Muscle layer of duodenum (tissue), 2 donors: ENCODE data around the gene MAP3K4.
A peak's percentile ranks its signal among the peaks of the same experiment; 100 is the strongest.

ENCODE experiments used
- H3K27ac ChIP-seq: one replicate; pipeline ENCODE4 v1.7.0; 2013; ENCODE audit warnings: mild to moderate bottlenecking, low read length
- H3K27me3 ChIP-seq: one replicate; pipeline ENCODE4 v1.7.0; 2013; ENCODE audit warnings: low read depth, mild to moderate bottlenecking, control low read depth, low read length
- H3K36me3 ChIP-seq, 2 donors: one replicate each; pipeline ENCODE4 v1.7.0; 2013; ENCODE audit warnings: low read length in 2 of 2, control low read depth in 1 of 2, mild to moderate bottlenecking in 1 of 2; ENCODE audit not compliant: insufficient read depth in 2 of 2, control insufficient read depth in 1 of 2
- H3K4me1 ChIP-seq, 2 donors: one replicate each; pipeline ENCODE4 v1.7.0; 2013; ENCODE audit warnings: low read length in 2 of 2, mild to moderate bottlenecking in 2 of 2, control low read depth in 1 of 2, moderate library complexity in 1 of 2; ENCODE audit not compliant: insufficient read depth in 2 of 2, control insufficient read depth in 1 of 2
- H3K4me3 ChIP-seq, 2 donors: one replicate each; pipeline ENCODE4 v1.7.0; 2013; ENCODE audit warnings: low read length in 2 of 2, low read depth in 1 of 2, mild to moderate bottlenecking in 1 of 2
- H3K9me3 ChIP-seq, 2 donors: one replicate each; pipeline ENCODE4 v1.7.0; 2013; ENCODE audit warnings: low read length in 2 of 2, control low read depth in 1 of 2, mild to moderate bottlenecking in 1 of 2; ENCODE audit not compliant: control insufficient read depth in 1 of 2
- donor health status: healthy.

MAP3K4 gene

DNA sequence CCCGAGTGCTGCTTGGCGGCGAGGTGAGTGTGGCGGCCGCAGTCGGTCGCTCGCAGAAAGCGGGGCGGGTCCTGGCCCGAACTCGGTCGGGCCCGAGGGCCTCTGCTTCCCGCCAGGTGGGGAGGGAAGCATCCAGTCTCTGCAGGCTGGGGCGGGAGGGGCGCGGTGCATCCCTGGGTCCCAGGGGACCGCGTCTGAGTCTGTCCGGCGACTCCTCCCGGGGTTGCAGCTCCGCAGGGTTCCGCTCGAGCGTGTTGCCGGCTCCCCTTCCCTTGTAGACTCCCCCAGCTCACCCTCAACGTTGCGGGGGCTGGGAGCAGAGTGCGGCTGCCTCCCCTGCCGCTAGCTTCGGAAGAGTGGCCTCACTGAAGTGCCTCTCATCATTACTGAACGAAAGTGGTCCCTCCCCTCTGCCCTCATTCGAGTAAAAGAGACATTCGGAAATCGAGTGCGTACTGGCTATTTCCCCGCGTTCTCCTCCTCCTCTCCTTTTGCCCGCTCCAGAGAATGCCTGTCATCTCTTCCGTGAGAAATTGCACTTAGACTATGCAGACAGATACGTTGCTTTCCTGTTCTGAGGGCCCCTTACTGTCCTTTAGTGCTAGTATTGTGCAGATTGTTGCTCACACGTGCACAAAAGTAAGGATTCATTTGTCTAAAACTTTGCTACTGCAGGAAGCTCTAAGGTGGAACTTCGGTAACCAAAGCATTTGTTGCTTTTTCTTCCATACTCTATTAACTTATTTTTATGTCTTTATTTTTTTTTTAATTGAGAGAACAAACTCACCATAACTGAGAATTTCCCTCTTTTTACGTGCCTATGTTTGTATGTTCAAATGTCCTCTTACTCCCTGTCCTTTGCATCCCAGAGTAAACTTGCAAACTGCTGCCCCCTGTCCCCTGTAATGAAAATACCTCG lies 751 bp downstream of the MAP3K4 start:
- Histone ChIP-seq H3K27ac (peak overlapping the region; percentile 53), H3K36me3 (peaks cover 0 to 9% of the 10 kb centered on the region in 2 donors), H3K4me3 (peak overlapping the region; percentile 79 to 99), H3K4me1 (peaks cover 0 to 12% of the 10 kb centered on the region in 2 donors), H3K27me3 (no peaks in the 10 kb centered on the region), H3K9me3 (no peaks in the 10 kb centered on the region)

DNA sequence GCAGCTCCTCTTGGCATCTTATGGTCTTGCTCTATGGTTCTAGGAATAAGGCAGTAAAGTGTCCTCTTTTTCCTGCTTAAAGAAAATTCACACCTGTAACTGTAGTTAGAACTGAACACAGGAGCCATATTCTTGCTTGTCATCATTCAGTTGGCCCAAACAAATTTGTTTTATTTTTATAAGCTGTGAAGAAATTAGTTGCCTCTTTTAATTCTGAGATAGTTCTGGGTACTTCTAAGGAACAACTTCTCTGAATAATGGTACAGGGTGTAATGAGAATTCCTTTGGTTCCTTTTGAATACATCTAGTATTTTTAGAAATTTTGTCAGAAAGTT lies 1.4 kb downstream of the MAP3K4 start:
- Histone ChIP-seq H3K27me3 (no peaks in the 10 kb centered on the region), H3K9me3 (no peaks in the 10 kb centered on the region), H3K4me3 (peak overlapping the region; percentile 79 to 99), H3K4me1 (peaks cover 0 to 12% of the 10 kb centered on the region in 2 donors), H3K27ac (no peak overlapping the region), H3K36me3 (peaks cover 0 to 9% of the 10 kb centered on the region in 2 donors)

DNA sequence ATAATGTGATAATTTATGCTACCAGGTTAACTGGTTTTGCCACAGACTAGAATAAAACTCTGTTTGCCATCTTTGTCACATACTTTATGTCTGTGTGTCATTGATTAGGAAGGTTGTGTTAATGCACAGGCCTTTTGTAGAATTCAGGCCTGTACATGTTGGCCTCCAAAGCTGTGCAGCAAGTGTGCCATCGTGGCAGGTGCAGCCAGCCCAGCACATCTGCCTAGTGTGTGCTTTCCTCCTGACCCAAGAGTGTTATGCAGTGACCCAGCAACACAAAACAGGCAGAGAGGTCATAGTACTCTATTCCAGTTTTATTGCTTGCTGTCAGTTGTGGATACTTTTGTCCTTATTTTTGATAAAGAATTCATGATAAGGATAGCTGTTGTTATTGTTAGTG lies 3.7 kb downstream of the MAP3K4 start:
- no peaks in the 10 kb centered on the region for H3K9me3 ChIP-seq
- H3K36me3 ChIP-seq = peaks cover 0 to 9% of the 10 kb centered on the region in 2 donors
- no peak overlapping the region for H3K27ac ChIP-seq
- H3K27me3 ChIP-seq = no peaks in the 10 kb centered on the region
- no peak overlapping the region for H3K4me3 ChIP-seq
- H3K4me1 ChIP-seq = peaks cover 0 to 12% of the 10 kb centered on the region in 2 donors

DNA sequence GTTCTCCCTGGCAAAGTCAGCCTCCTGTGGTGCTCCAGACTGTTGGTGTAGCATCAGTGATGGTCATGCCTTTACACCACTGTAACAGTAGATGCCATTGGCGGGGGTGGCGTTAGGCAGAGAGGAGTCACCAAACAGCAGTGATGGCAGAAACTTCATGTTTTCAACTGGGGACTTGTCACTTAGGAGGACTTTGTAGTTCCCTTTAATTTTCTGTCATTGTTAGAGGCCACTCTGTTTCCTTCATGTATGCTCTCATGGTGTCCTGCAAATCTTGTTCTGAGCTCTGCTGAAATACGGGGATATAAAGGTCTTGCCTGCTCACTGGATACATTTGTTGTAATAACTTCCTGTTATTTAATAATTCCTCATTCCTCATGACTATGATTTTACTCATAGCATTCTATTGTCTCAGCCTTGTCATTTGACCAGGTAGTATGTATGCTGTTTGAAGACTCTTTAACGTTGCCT lies 4.6 kb downstream of the MAP3K4 start:
- Histone ChIP-seq H3K4me3 (no peak overlapping the region), H3K27ac (no peak overlapping the region), H3K9me3 (no peaks in the 10 kb centered on the region), H3K4me1 (peaks cover 0 to 12% of the 10 kb centered on the region in 2 donors), H3K36me3 (peaks cover 0 to 8% of the 10 kb centered on the region in 2 donors), H3K27me3 (no peaks in the 10 kb centered on the region)

DNA sequence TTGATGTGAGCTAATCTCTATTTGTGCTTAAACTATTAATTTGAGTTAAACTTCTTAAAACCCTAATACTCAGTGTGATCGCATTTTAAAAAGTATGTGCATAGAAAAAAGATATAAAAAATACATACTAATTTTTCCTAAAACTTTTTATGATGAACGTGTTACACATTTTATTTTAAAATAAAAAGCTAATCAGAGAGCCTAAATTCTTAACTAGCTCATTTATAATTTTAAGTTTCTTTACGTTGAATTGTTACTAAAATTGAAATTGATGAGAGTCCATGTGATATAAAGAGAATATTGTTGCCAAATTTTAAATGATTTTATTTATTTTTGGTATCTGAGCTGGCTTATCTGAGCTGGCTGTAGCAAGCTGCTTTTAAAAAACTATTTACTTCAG lies 6.6 kb downstream of the MAP3K4 start:
- H3K36me3 ChIP-seq = no peaks in the 10 kb centered on the region
- no peaks in the 10 kb centered on the region for H3K9me3 ChIP-seq
- H3K4me3 ChIP-seq = no peak overlapping the region
- no peaks in the 10 kb centered on the region for H3K27me3 ChIP-seq
- H3K27ac ChIP-seq = no peak overlapping the region
- H3K4me1 ChIP-seq = peaks cover 0 to 19% of the 10 kb centered on the region in 2 donors

DNA sequence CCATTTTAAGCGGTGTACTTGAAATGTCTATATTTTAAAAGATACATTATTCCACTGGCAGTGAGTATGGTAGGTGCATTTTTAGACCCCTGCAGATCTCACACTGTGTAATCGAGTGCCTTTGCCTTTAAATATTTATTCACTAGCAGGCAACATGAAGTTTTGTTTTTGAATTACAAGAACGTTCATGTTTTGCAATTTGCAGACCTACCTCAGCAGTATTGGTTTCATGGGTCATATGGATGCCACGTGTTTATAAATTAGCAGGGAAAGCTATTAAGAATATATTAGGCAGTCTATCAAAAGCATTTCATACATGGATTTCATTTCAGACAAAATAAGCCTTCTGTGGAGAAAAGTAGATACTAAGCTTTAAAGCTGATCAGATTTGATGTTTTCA lies 7.2 kb downstream of the MAP3K4 start:
- Histone ChIP-seq H3K4me1 (peaks cover 0 to 14% of the 10 kb centered on the region in 2 donors), H3K27ac (no peak overlapping the region), H3K27me3 (no peaks in the 10 kb centered on the region), H3K4me3 (no peak overlapping the region), H3K9me3 (no peaks in the 10 kb centered on the region), H3K36me3 (no peaks in the 10 kb centered on the region)

DNA sequence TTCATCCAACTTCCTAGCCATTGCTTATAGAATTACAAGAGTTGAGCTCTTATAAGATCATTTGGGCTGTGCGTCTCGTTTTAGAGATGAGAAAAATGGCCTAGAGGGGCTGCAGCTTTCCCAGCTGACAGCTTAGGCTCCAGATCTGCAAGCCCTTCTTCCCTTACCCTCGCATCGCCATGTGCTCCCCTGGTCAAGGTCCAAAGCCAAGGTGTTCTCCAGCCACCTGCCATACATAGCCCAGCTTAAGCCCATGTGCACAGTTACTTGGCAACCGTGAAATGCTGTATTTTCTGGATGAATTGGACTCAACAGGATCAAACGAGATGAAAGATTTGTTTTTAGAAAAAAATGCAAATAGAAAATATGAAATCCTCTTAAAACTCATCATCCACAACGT lies 7.9 kb downstream of the MAP3K4 start:
- Histone ChIP-seq H3K27me3 (no peaks in the 10 kb centered on the region), H3K36me3 (no peaks in the 10 kb centered on the region), H3K4me1 (peaks cover 0 to 11% of the 10 kb centered on the region in 2 donors), H3K9me3 (no peaks in the 10 kb centered on the region), H3K27ac (no peak overlapping the region), H3K4me3 (no peak overlapping the region)

DNA sequence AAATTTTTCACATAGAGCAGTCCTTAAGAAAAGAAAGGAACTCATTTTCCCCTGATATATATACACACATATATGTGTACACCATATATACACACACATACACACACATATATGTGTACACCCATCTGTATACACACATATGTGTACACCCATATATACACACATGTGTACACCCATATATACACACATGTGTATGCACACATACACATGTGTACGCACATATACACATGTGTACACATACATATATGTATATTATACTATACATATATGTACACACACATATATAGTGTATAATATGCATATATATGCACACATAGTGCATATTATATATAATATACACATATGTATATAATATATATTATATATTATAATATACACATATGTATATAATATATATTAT lies 9.1 kb downstream of the MAP3K4 start:
- H3K27me3 ChIP-seq = no peaks in the 10 kb centered on the region
- no peak overlapping the region for H3K4me3 ChIP-seq
- H3K36me3 ChIP-seq = no peaks in the 10 kb centered on the region
- H3K27ac ChIP-seq = no peak overlapping the region
- peaks cover 0 to 11% of the 10 kb centered on the region in 2 donors for H3K4me1 ChIP-seq
- no peaks in the 10 kb centered on the region for H3K9me3 ChIP-seq

DNA sequence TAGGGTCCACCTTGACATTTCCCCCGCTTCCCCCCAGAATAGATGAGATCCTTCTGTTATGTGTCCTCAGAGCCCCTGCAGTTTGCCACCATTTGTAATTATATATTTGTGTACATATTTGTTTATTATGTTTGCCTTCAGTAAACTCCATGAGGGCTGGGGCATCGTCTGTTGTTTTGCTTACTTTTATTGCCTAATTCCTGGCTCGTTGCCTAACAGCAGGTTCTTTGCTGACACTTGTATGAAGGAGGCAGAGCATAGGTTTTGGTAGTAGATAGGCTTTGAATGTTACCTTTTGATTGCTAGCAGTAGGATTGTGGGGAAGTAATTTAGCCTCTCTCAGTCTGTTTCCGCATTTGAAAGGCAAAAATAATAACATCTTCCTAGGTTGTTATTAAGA lies 9.9 kb downstream of the MAP3K4 start:
- no peak overlapping the region for H3K4me3 ChIP-seq
- H3K9me3 ChIP-seq = no peaks in the 10 kb centered on the region
- no peak overlapping the region for H3K27ac ChIP-seq
- no peaks in the 10 kb centered on the region for H3K36me3 ChIP-seq
- peaks cover 0 to 11% of the 10 kb centered on the region in 2 donors for H3K4me1 ChIP-seq
- H3K27me3 ChIP-seq = no peaks in the 10 kb centered on the region

DNA sequence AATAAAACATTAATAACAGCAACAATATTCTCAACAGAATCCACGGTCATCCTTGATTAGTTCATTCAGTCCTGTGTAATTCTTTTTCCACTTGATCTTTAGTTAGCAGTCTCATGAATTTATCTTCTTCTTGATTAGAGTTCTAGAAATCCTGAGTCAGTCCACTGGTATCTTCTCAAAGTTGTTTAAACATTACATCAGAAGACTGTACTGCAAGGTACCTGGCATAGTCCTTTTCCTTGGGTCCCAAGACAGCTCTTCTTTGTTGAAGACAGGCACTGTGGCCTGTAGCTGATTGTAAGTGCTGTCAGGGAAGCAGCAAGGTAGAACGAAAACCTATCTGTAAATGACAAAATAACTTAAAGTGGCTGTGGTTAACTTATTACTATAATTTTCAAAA lies 11.8 kb downstream of the MAP3K4 start:
- Histone ChIP-seq H3K36me3 (no peaks in the 10 kb centered on the region), H3K4me3 (no peak overlapping the region), H3K27me3 (no peaks in the 10 kb centered on the region), H3K9me3 (no peaks in the 10 kb centered on the region), H3K4me1 (peaks cover 0 to 11% of the 10 kb centered on the region in 2 donors), H3K27ac (no peak overlapping the region)

DNA sequence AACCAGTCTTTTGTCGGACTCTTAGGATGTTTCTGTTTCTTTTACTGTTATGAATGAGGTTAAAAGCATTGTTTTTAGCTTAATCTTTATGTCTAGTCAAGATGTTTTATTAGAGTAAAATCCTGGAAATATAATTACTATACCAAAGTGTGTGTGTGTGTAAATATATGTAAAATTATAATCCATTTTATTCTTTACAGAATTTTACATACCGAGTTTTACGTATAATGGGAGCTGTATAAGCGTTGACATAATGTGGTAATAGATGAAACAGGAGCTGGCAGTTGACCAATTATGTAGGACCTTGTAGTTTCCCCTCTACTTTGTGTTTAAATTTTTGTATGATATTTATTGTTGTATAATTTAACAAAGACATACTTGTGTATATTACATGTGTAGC lies 16.7 kb downstream of the MAP3K4 start:
- Histone ChIP-seq H3K27me3 (no peaks in the 10 kb centered on the region), H3K27ac (no peak overlapping the region), H3K36me3 (no peaks in the 10 kb centered on the region), H3K4me1 (peaks cover 5 to 18% of the 10 kb centered on the region in 2 donors), H3K4me3 (no peak overlapping the region), H3K9me3 (no peaks in the 10 kb centered on the region)

DNA sequence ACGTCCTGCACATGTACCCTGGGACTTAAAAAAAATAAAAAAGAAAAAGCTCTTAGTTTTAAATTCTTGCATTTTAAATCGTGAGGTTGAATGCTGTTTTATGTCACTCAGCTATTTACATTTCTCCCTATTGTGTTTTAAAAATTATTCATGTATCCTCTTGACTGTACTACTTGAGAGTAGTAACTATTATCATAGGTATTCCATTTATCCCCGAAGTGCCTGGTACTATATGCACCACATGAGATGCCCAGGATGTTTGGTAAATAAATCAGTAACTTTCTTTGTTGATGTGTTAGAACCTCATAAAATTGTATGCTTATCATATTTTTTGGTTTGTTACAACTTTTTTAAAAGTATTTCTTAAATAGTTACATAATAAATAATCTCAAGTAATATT lies 18.4 kb downstream of the MAP3K4 start:
- Histone ChIP-seq H3K4me3 (no peak overlapping the region), H3K27ac (no peak overlapping the region), H3K9me3 (no peaks in the 10 kb centered on the region), H3K4me1 (peaks cover 5 to 21% of the 10 kb centered on the region in 2 donors), H3K27me3 (no peaks in the 10 kb centered on the region), H3K36me3 (no peaks in the 10 kb centered on the region)
